COLO668 (cell line): ENCODE results near the gene ZNF324B.
"Not testable (repeated sequence)": the region's sequence is repeated elsewhere in the genome, so short reads cannot be mapped to it uniquely, and the experiment has no call there.

ENCODE experiments used
- DNase-seq: peaks from one replicate; lab custom pipeline; 2025; ENCODE audit not compliant: unreplicated experiment; lab: John Stamatoyannopoulos, UW

ZNF324B gene

DNA sequence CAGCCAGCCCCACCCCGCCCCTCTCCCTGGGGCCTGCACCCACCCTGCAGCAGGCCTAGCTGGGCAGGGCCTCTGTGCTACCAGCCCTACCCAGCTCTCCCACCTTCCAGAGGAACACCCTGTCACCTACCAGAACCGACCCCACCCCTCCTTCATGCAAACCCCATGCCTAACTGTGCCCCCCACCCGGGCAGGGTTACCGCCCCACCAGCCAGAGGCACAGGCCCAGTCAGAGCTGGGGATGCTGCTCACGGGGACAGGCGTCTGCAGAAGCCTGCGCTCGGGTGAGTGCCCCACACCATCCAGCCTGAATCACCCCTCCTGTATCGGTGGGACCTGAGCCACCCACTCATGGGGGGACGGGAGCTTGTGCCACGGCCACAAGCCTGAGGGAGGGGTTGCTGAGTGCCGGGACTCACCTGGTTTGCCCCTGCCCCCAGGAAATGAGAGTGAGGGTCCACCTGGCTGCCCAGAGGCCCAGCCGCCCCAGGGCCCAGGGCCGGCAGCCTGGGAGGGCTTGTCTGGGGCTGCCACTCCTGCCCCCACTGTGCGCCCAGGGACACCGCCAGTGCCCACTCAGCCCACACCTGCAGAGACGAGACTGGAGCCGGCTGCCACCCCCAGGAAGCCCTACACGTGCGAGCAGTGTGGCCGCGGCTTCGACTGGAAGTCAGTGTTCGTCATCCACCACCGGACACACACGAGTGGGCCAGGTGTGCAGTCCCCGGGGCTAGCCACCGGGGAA is 28.5 kb downstream of the ZNF324B start:
- no peak for DNase-seq

- no peak for DNase-seq
These were observed 29.0 kb downstream of the ZNF324B start for GRCh38 chr19:58480481-58480830.

DNA sequence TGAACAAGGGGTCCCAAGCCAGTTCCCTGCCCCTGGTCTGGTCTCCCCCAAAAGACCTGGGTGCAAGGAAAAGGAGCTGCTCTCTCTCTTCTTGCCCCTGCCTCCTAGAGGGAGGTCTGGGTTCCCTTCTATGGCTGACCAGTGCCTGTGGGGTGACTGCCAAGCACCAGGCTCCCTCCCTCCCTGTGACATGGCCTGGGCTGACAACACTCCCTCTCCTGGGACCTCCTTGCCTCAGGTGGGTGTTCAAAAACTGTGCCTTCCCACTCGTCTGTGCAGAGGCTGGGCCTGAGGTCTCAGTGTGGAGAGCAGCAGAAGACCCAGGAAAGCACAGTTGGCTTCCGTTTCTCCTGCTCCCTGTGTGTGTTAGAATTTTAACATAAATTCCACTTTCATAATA is 29.4 kb downstream of the ZNF324B start:
- DNase-seq = no peak

DNA sequence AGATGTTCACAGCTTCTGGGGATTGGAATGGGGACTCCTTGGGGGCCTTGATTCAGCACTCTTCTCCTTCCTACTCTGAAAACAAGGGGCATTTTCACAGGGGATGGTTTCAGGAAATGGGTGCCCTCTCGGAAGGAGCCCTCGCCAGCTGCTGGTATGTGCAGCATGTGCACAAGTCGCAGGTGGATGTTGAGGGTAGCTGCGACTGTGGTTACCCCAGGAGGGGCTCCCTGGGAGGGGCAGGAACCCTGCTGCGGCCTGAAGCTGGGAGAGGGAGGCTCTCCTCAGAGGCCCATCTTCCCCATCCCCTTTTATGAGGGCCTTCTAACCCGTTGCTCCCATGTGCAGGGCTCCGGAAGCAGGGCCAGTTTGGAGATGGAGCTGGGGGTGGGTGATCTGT is 30.9 kb downstream of the ZNF324B start:
- no peak for DNase-seq

GRCh38 chr19:58483776-58484175 is 32.4 kb downstream of the ZNF324B start:
- no peak for DNase-seq

DNA sequence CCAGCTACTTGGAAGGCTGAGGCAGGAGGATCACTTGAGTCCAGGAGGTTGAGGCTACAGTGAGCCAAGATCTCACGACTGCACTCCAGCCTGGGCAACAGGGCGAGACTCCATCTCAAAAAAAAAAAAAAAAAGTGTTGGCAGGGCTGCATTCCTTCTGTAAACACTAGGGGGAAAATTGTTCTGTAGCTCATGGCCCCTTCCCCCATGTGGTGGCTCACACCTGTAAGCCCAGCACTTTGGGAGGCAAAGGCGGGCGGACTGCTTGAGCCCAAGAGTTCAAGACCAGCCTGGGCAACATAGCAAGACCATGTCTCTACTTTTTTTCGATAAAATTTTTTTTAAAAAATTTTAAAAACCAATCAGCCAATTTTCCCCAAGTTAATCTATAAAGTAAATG is 32.9 kb downstream of the ZNF324B start:
- not testable (repeated sequence) for DNase-seq

DNA sequence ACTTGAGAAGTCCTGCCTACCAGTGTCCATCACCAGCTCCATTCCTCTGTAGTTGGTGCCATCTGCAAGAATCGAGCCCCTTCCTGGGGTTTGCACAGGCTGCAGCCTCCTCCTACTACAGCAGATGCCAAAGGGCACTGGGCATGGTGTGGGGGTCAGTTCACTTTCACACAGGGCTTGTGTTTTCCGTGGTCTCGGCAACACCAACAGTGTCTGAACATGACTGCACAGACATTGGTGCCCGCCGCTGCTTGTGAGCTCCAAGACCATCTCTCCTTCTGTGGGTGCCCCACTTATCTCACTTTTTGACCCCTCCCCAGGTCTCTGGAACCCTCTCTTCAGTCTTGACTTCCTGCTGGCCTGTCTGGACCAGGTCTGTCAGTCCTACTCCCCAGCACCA is 40.0 kb downstream of the ZNF324B start:
- DNase-seq = no peak

DNA sequence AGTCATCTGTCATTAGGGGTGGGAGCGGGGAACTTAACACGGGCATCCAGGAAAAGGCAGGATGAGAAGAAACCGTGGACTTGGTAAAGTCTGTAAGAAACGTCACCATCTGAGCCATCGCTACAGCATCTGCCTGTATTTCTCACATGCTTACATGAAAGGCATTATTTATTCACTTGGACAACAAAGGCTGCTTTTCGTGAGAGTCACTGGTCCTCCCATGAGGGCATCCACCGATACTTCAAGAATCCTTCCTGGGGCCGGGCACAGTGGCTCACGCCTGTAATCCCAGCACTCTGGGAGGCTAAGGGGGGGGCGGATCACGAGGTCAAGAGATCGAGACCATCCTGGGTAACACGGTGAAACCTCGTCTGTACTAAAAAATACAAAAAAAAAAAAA is 40.8 kb downstream of the ZNF324B start:
- no peak for DNase-seq

GRCh38 chr19:58497634-58498170 is 46.3 kb downstream of the ZNF324B start:
- no peak for DNase-seq

- no peak for DNase-seq
These were observed 47.0 kb downstream of the ZNF324B start for GRCh38 chr19:58498316-58499020.

DNA sequence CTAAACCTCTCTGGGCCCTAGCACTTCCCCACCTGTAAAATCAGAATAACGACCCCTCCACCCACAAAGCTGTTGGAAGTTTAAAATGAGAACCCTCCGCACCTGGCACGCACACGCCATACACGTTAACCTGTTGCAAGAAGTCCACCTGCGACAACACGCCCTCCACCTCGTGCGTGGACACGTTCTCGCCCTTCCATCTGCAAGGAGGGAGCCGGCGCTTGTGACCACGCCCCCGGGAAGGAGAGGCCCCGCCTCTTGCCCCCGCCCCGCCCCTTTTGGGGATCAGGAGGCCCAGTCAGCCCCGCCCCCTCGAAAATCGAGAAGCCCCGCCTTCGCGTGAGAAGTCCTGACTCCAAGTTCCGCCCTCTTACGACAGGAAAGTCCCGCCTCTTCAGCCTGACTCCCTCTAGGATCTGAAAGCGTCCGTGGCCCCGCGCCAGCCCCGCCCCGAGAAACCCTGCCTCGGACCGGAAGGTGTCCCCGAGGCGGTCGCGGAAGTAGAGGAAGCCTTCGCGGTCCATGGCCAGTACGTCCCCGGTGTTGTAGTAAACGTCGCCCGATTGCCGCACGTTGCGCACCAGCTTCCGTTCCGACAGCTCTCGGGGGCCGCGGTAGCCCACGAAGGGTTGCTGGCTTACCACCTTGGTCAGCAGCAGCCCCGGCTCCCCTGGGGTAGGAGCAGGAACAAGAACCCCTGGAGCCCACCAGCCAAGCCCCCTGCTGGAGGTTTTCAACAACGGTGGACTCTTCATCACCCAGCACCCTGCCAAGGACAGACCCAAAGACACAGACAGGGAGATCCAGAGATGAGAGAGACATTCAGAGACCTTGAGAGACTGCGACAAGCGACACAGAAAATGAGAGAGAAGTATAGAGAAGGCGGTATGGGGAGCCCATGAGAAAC is 47.9 kb downstream of the ZNF324B start:
- peak; percentile 98 for DNase-seq

GRCh38 chr19:58500242-58500641 is 48.8 kb downstream of the ZNF324B start:
- DNase-seq = no peak
